ENCODE results near the gene PICALM.

PICALM gene

GRCh38 chr11:85970593-85970992 is 98.3 kb downstream of the PICALM start:
- Histone ChIP-seq H3K9me3 (no peaks in the 10 kb centered on the region), H3K36me3 (peaks cover 99% of the 10 kb centered on the region)

GRCh38 chr11:85967457-85967856 is 101.4 kb downstream of the PICALM start:
- Histone ChIP-seq H3K36me3 (peaks cover 99% of the 10 kb centered on the region), H3K27me3 (no peaks in the 10 kb centered on the region), H3K4me1 (ENCODE audit: control insufficient read depth in 1 of 2, insufficient read depth in 1 of 2, low read depth in 1 of 2, low read length in 1 of 2) (no peaks in the 10 kb centered on the region), H3K9me3 (no peaks in the 10 kb centered on the region), H3K4me3 (ENCODE audit: low read depth in 1 of 2, low read length in 1 of 2) (no peak overlapping the region), H3K27ac (peak overlapping the region; percentile 17)
- TF ChIP-seq, protein P1, sequence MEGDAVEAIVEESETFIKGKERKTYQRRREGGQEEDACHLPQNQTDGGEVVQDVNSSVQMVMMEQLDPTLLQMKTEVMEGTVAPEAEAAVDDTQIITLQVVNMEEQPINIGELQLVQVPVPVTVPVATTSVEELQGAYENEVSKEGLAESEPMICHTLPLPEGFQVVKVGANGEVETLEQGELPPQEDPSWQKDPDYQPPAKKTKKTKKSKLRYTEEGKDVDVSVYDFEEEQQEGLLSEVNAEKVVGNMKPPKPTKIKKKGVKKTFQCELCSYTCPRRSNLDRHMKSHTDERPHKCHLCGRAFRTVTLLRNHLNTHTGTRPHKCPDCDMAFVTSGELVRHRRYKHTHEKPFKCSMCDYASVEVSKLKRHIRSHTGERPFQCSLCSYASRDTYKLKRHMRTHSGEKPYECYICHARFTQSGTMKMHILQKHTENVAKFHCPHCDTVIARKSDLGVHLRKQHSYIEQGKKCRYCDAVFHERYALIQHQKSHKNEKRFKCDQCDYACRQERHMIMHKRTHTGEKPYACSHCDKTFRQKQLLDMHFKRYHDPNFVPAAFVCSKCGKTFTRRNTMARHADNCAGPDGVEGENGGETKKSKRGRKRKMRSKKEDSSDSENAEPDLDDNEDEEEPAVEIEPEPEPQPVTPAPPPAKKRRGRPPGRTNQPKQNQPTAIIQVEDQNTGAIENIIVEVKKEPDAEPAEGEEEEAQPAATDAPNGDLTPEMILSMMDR (IDR thresholded peaks at IDR 0.05): no peak

More at GRCh38 chr11:85970593-85970992, 98.3 kb downstream of the PICALM start:
- Histone ChIP-seq H3K4me3 (ENCODE audit: low read depth in 1 of 2, low read length in 1 of 2) (no peak overlapping the region), H3K27me3 (no peaks in the 10 kb centered on the region), H3K4me1 (ENCODE audit: control insufficient read depth in 1 of 2, insufficient read depth in 1 of 2, low read depth in 1 of 2, low read length in 1 of 2) (no peaks in the 10 kb centered on the region), H3K27ac (no peak overlapping the region)
- TF ChIP-seq, protein P1 (IDR thresholded peaks at IDR 0.05): no peak

DNA sequence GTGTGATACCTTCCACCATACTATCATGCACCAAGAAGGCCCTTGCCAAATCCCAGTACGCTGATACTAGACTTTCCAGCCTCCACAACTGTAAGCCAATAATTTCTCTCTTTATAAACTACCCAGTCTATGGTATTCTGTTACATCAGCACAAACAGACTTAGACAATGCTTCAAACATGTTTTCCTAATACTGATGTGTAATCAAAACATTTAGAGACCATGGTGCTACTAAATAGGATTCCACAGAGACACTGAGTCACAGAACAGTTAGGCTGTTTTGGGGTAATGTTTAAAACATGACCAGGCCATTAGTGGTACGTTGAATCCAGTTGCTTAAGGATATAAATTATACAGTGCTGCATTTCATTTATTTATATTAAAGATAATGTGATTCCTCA is 103.7 kb downstream of the PICALM start:
- no peak overlapping the region for H3K4me3 ChIP-seq (ENCODE audit: low read depth in 1 of 2, low read length in 1 of 2)
- peak overlapping the region; percentile 17 for H3K27ac ChIP-seq
- no peaks in the 10 kb centered on the region for H3K4me1 ChIP-seq (ENCODE audit: control insufficient read depth in 1 of 2, insufficient read depth in 1 of 2, low read depth in 1 of 2, low read length in 1 of 2)
- no peaks in the 10 kb centered on the region for H3K27me3 ChIP-seq
- H3K36me3 ChIP-seq: peaks cover 99% of the 10 kb centered on the region
- TF ChIP-seq, protein P1 (IDR thresholded peaks at IDR 0.05): no peak
- H3K9me3 ChIP-seq: no peaks in the 10 kb centered on the region

DNA sequence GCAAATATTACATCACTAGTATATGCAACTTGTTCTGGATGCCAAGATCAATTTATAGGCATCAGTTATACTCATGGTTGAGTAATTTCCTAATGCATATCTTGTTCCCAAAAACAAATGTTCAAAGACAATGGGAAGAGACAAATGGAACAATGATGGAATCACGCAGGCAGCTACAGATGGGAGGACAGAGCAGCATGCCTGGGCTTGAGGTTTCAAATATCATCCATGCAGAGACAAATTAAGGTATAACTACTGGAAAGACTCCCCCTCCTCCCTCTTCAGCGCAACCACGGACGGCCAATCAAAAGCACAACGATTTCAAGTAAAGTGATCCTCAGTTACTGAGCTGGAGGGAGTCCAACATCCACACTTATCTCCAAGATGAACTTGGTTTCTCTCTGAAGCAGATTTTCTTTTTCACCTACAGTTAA is 106.9 kb downstream of the PICALM start:
- Histone ChIP-seq H3K36me3 (peaks cover 100% of the 10 kb centered on the region), H3K9me3 (no peaks in the 10 kb centered on the region), H3K27ac (no peak overlapping the region), H3K4me3 (ENCODE audit: low read depth in 1 of 2, low read length in 1 of 2) (no peak overlapping the region), H3K27me3 (no peaks in the 10 kb centered on the region), H3K4me1 (ENCODE audit: control insufficient read depth in 1 of 2, insufficient read depth in 1 of 2, low read depth in 1 of 2, low read length in 1 of 2) (no peaks in the 10 kb centered on the region)
- TF ChIP-seq, protein P1 (IDR thresholded peaks at IDR 0.05): no peak

DNA sequence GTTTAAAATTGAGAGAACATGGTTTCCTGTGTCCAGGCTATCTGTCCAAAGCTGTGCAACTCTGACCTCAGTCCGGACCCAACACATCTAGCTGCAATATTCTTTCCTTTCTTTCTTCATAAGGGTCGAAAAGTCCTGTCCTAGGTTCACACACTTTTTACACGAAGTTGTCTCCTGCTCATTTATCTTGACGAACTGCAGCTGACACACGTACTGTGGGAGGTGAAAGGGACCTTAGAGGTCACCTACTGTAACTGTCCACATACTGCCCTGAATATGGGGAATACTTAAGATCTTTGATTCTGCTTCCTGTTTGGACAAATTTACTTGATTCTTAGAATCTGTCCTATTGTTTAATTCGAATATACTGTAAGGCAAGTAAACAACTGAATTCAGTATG is 107.8 kb downstream of the PICALM start:
- no peak overlapping the region for H3K27ac ChIP-seq
- no peaks in the 10 kb centered on the region for H3K9me3 ChIP-seq
- no peaks in the 10 kb centered on the region for H3K4me1 ChIP-seq (ENCODE audit: control insufficient read depth in 1 of 2, insufficient read depth in 1 of 2, low read depth in 1 of 2, low read length in 1 of 2)
- H3K4me3 ChIP-seq (ENCODE audit: low read depth in 1 of 2, low read length in 1 of 2): no peak overlapping the region
- TF ChIP-seq, protein P1 (IDR thresholded peaks at IDR 0.05): no peak
- peaks cover 100% of the 10 kb centered on the region for H3K36me3 ChIP-seq
- H3K27me3 ChIP-seq: no peaks in the 10 kb centered on the region

DNA sequence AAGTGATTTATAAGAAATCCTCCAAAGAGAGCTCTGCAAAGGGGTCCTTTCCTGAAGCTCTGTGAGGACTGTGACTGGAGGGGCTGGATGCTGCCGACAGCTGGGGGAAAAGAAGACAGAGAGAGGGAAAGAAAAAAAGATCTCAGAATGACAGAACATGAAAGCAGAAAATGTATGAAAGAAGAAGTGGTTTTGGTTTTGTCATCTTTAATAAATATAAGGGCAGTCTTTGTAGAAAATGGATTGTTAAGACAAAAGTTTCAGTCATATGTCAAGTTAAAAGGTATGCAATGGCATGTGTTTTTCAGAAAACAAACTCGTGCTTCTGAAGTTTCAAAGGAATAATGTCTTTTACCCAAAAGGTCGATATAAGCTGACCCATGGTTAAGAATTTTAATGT is 108.2 kb downstream of the PICALM start:
- no peak overlapping the region for H3K27ac ChIP-seq
- no peaks in the 10 kb centered on the region for H3K9me3 ChIP-seq
- peaks cover 100% of the 10 kb centered on the region for H3K36me3 ChIP-seq
- TF ChIP-seq, protein P1 (IDR thresholded peaks at IDR 0.05): no peak
- no peak overlapping the region for H3K4me3 ChIP-seq (ENCODE audit: low read depth in 1 of 2, low read length in 1 of 2)
- no peaks in the 10 kb centered on the region for H3K27me3 ChIP-seq
- no peaks in the 10 kb centered on the region for H3K4me1 ChIP-seq (ENCODE audit: control insufficient read depth in 1 of 2, insufficient read depth in 1 of 2, low read depth in 1 of 2, low read length in 1 of 2)

Data from neutrophil (primary cell).